Head of caudate nucleus (tissue), 42 donors: Measurements from ENCODE around the gene COL26A1.
A peak's percentile ranks its signal among the peaks of the same experiment; 100 is the strongest.

ENCODE experiments used
- DNase-seq, 42 donors: peaks; one replicate each; pipeline versions ENCODE4 v3.0.0 to v3.0.0-alpha.2; 2020 to 2021; ENCODE audit warnings: mixed read lengths in 7 of 42
- intact Hi-C: fragments of 100-400 bp; cut with DNase I; formaldehyde crosslinking; loops from one replicate; pipeline ENCODE4 v1.15.0; 2022

Gene COL26A1

DNA sequence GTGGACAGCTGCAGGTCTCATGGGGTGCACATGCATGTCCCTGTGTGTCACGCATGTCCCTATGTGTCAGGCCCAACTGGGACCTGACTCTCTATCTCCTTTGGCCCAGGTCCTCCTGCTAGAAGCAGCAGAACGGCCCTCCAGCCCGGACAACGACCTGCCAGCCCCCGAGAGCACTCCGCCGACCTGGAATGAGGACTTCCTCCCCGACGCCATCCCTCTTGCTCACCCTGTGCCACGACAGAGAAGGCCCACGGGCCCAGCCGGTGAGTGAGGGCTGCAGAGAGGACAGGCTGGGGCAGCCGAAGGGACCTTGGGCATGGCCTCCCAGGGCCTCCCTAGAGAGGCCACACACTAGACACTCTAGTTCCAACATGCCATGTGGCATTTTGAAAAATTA is 177.1 kb downstream of the COL26A1 start:
- DNase-seq: no peak
- intact Hi-C loops: no loop called here

- intact Hi-C loops: loop anchor here (2.0 kb wide), 1 partner anchor 730 kb away; no protein-coding TSS in a partner anchor
- peak; percentile 40 to 92 (median 80) for DNase-seq
Observed at GRCh38 chr7:101542527-101543241, 180.0 kb downstream of the COL26A1 start.

DNA sequence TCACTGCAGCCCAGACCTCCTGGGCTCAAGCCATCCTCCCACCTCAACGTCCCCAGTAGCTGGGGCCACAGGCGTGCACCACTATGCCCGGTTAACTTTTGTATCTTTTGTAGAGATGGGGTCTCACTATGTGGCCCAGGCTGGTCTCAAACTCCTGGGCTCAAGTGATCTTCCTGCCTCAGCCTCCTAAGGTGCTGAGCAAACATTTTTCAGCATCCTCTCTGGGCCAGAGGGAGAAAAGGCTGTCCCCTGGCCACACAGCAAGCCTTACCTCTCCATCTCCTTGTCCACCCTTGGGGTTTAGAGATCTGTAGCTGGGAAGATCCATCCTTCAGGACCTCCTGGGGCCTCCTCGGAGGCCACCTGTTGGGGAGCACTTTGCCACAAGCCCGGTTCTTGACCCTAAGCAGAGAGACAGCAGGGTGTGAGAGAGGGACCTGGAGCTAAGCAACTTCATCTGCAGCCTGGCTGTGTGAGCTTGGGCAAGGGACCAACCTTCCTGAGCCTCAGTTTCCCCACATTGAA is 180.6 kb downstream of the COL26A1 start:
- no peak for DNase-seq
- intact Hi-C loops: loop anchor here (2.0 kb wide), 1 partner anchor 729 kb away; no protein-coding TSS in a partner anchor

DNA sequence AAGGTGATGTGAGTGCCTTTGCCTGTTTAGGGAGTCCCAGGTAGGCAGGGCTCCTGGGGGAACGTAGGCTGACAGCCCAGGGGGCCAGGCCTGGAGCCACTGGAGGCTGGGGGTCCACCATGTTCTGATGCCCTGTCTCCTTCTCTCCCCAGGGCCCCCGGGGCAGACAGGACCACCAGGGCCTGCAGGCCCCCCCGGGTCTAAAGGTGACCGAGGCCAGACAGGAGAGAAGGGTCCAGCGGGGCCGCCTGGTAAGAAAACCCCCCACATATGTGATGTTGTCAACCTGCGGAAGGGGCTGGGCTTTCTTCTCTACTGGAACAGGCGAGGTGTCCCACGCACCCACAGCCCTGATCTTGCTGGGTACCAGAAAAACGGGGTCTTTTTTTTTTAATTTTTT is 181.2 kb downstream of the COL26A1 start:
- no peak for DNase-seq
- intact Hi-C loops: loop anchor here (2.0 kb wide), 1 partner anchor 729 kb away; no protein-coding TSS in a partner anchor

GRCh38 chr7:101545441-101546190 is 182.9 kb downstream of the COL26A1 start:
- intact Hi-C loops: no loop called here
- DNase-seq: no peak

DNA sequence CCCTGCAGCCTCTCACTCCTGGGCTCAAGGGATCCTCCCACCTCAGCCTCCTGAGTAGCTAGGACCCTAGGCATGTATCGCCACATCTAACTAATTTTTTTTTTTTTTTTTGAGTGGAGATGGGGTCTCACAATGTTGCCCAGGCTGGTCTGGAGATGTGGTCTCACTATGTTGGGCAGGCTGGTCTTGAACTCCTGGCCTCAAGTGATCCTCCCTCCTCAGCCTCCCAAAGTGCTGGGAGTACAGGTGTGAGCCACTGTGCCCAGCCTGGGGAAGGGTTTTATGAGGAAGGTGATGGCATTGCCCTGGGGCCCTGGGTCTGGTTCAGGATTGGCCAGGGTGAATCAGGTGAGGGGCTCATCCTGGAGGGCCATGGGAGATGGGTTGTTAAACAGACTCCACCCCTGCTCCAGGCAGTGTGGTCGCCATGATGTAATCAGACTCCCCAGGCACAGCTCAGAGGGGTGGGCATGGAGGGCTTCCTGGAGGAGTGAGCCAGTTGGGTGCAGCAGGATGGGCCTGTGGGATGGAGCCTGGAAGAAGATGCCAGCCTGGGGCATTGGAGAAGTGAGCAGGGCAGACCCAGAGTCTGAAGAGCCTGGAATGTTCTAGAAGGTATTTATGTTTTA is 183.7 kb downstream of the COL26A1 start:
- DNase-seq: no peak
- intact Hi-C loops: no loop called here

DNA sequence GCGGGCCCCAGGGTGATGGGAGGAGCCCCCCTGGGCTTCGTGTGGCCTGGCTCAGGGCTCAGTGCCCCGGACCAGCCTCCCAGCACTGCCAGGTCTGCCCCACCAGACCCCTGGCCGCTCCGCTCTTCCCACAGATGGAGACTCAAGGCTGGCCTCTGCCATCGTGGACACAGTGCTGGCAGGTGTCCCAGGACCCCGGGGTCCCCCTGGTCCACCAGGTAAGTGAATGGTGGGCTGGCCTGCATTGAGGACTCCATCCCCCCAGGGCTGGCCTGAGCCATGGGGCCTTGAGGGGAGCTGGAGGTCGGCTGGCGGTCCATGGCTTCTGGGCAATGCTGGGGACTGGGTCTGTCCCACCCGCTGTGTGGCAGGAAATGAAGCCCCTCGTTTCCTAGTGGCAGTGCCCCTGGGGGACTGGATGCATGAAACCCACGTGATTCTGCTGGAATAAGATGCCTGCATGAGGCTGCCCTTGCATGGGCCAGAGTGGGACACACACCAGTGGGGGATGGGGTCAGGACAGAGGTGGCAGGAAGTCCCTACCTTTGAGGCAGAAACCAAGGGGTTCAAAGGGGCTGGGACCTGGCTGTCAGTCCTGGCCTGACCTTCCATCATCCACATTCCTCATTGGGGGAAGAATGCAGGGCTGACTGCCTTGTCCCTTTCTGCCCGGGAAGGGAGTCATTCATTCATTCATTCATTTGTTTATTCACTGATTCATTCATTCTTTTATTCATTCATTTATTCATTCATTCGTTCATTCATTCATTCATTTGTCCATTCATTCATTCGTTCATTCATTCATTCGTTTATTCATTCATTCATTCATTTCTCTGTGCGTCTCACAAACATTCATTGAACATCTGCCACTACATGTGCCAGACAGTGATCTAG is 184.6 kb downstream of the COL26A1 start:
- peak in 4 of 42 donors; percentile 9 to 19 (median 12) for DNase-seq
- intact Hi-C loops: no loop called here

DNA sequence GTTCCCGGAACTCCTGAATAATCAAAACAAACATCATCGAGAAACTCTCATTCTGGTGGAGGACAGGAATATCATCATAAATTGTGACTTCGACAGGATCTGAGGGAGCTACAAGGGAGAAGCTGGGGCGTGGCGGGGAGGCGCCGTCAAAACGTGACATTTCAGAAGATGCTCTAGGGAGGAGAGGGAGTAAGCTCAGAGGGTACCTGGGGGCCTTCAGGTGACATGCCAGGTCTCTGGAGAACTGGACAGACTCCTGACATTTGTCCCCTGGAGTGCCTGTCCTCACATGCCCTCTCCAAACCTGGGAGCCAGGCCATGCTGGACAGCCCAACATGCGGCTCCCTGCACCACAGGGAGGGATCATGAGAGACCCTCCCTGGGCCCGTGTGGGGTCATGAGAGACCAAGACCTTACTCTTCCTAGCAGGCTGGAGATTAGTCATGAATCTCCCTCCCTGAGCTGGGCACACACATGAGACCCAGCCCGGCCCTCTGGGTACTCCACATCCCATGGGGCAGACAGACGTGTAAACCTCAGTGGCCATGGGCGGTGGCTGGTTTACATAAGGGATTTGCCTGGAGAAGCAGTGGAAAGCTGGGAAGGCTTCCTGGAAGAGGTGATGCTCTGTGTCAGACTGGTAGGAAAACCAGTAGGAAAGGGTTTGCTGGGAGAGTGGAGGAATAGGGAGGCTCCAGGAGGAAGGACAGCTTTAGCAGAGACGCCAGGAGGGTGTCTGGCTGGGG is 185.4 kb downstream of the COL26A1 start:
- peak in 5 of 42 donors; percentile 0 to 30 (median 10) for DNase-seq
- intact Hi-C loops: no loop called here

DNA sequence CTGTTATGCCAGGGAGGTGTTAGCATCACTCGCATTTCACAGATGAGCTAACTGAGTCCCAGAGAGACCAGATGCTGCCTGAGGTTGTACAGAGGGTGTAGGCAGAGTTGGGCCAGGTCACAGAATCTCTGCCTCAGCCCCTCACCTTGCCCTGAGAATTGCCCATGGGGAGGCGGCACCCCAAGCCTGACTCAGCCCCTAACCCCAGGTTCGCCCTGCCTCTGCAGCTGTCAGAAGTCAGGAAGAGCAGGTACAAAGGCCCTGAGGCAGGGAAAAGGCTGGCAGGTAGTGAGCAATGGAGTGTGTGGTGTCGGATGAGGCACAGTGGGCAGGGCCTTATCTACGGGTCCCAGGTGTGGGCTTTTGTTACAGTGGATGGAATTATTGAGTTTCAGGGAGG is 187.1 kb downstream of the COL26A1 start:
- intact Hi-C loops: no loop called here
- DNase-seq: peak in 3 of 42 donors; percentile 5 to 29 (median 10)

- DNase-seq: peak in 8 of 42 donors; percentile 1 to 34 (median 4)
- intact Hi-C loops: no loop called here
Observed at GRCh38 chr7:101550641-101551541, 188.2 kb downstream of the COL26A1 start.

- intact Hi-C loops: no loop called here
- peak in 6 of 42 donors; percentile 1 to 26 (median 6) for DNase-seq
Observed at GRCh38 chr7:101553018-101553770, 190.5 kb downstream of the COL26A1 start.

DNA sequence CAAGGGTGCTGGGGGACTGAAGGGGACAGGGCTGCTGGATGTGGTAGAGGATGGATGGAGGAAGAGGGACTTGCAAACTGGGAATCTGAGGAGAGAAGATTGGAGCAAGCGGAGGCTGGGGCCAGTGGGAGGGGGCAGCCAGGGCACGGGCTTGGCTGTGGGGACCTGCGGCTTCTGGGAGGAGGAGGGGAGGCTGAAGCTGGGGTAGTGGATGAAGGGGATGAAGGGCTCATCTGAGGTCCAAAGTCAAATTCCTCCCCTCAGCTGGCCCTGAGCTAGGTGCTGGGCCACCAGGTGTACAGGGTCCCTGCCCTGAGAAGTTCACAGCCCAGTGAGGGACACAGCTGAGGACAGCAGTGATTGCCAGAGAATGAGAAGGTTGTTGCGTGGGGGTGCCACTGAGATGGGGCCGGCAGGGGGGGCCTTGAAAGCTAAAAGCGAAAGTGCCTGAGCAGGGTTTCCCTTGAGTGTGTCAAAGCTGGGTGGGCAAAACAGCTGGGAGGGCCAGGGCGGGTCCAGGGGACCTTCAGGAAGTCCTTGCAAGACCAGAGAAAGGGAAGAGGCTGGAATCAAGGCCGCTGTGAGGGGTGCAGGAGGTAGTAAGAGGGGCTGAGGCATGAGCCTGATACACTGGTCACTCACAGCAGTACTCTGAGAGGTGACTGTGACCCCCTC is 191.2 kb downstream of the COL26A1 start:
- intact Hi-C loops: no loop called here
- DNase-seq: peak in 7 of 42 donors; percentile 1 to 26 (median 4)

DNA sequence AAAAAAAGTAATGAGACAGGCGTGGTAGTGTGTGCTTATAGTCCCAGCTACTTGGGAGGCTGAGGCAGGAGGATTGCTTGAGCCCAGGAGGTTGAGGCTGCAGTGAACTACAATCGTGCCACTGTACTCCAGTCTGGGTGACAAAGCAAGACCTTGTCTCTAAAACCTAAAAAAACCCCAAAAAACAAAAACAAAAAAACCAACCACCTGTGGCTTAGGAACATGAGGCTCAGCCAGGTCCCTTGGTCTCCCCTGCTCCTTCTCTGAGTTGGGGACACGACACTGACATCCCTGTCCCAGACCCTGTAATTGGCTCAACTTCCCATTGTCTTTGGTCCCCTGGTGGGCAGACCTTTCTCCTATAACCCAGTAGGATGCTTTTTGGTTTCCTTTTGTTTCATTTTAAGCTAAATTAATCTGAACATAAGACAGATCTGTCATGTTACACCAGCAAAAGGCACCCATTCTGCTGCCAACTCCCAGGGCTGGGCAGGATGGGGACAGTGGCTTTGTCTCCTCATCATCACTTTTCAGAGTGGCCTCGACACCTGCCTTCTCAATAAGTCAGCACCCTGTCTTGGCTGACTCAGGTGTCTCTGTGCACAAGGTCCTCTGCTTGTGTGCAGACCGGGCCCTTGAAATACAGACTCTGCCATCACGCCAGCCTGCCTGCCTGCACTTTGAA is 192.1 kb downstream of the COL26A1 start:
- intact Hi-C loops: no loop called here
- peak in 7 of 42 donors; percentile 4 to 34 (median 14) for DNase-seq

GRCh38 chr7:101555269-101555920 is 192.7 kb downstream of the COL26A1 start:
- DNase-seq: peak in 5 of 42 donors; percentile 2 to 21 (median 5)

More at GRCh38 chr7:101555269-101555920, 192.7 kb downstream of the COL26A1 start:
- intact Hi-C loops: no loop called here
